DND-41 (cell line): ENCODE measurements around the gene KBTBD4.
"Not testable (repeated sequence)": the region's sequence is repeated elsewhere in the genome, so short reads cannot be mapped to it uniquely, and the experiment has no call there.

ENCODE experiments used
- CTCF ChIP-seq: IDR thresholded peaks from 2 replicates; pipeline ENCODE4 v1.5.1; 2012; ENCODE audit warnings: borderline replicate concordance, low read length, moderate library complexity, mild to moderate bottlenecking; ENCODE audit not compliant: poor library complexity, severe bottlenecking; ENCODE audit errors: extremely low read depth
- EZH2 ChIP-seq: IDR thresholded peaks from 3 replicates; pipeline ENCODE4 v1.6.1; 2012; ENCODE audit warnings: borderline replicate concordance, low read depth, mild to moderate bottlenecking, moderate library complexity, low read length, inconsistent platforms; ENCODE audit not compliant: severe bottlenecking

GRCh38 chr11:47557004-47557403 is 21.8 kb downstream of the KBTBD4 start:
- not testable (repeated sequence) for TF ChIP-seq CTCF, EZH2
